ENCODE measurements around the gene NTN1.

The NTN1 gene

GRCh38 chr17:9237053-9237410, 215.7 kb downstream of the NTN1 start:
- no peak for DNase-seq

- DNase-seq = no peak
Observed at GRCh38 chr17:9237661-9238301, 216.5 kb downstream of the NTN1 start.

GRCh38 chr17:9238340-9239245, 217.3 kb downstream of the NTN1 start:
- DNase-seq = peak in 2 of 3 donors; percentile 30 to 32

- no peak for DNase-seq
Observed at GRCh38 chr17:9239246-9239792, 218.0 kb downstream of the NTN1 start.

GRCh38 chr17:9239793-9240658, 218.7 kb downstream of the NTN1 start:
- DNase-seq = peak; percentile 77 to 93 (median 87)

GRCh38 chr17:9240659-9241370, 219.5 kb downstream of the NTN1 start:
- peak in 1 of 3 donors; percentile 31 for DNase-seq

GRCh38 chr17:9241371-9241712, 220.0 kb downstream of the NTN1 start:
- no peak for DNase-seq

- no peak for DNase-seq
Observed at GRCh38 chr17:9241774-9242496, 220.6 kb downstream of the NTN1 start.

- DNase-seq = no peak
Observed at GRCh38 chr17:9242497-9242881, 221.2 kb downstream of the NTN1 start.

- DNase-seq = no peak
Observed at GRCh38 chr17:9242983-9243382, 221.7 kb downstream of the NTN1 start.

- DNase-seq = no peak
Observed at GRCh38 chr17:9244066-9245052, 223.0 kb downstream of the NTN1 start.

GRCh38 chr17:9247401-9247938, 226.2 kb downstream of the NTN1 start:
- no peak for DNase-seq

GRCh38 chr17:9249245-9249953, 228.1 kb downstream of the NTN1 start:
- no peak for DNase-seq

GRCh38 chr17:9251273-9251672, 230.0 kb downstream of the NTN1 start:
- DNase-seq = no peak

GRCh38 chr17:9253308-9253707, 232.0 kb downstream of the NTN1 start:
- DNase-seq = no peak

GRCh38 chr17:9254841-9255240, 233.5 kb downstream of the NTN1 start:
- no peak for DNase-seq

GRCh38 chr17:9255833-9256232, 234.5 kb downstream of the NTN1 start:
- no peak for DNase-seq

GRCh38 chr17:9256361-9256750, 235.0 kb downstream of the NTN1 start:
- DNase-seq = no peak
